ENCODE measurements around the gene PDE12. TPM values are rescaled to one million over a fixed set of nuclear protein-coding genes. Genes with fewer than 3 reads are reported as not detected.
A peak's percentile ranks its signal among the peaks of the same experiment; 100 is the strongest.

The PDE12 gene
- total and polyA plus RNA-seq, 2 of the 13 experiments (the other 11 are each of a cell fraction or from before 2014, with no cell fraction given): 9.0 to 17.8 TPM

- TF ChIP-seq ARID4A (CRISPR knock-in tag; IDR thresholded peaks at IDR 0.05; ENCODE audit: borderline replicate concordance) (peak; percentile 92), IKZF5 (CRISPR knock-in tag; IDR thresholded peaks at IDR 0.05) (peak; percentile 68), SIX4 (CRISPR knock-in tag; IDR thresholded peaks at IDR 0.05) (peak; percentile 50), BORCS8-MEF2B (CRISPR knock-in tag; IDR thresholded peaks at IDR 0.05) (peak; percentile 35; the same call in 1 of the 2 replicates), POLR2AphosphoS5 (IDR thresholded peaks at IDR 0.05; ENCODE audit: low read depth, low read length) (peak; percentile 88), JUND (CRISPR knock-in tag; IDR thresholded peaks at IDR 0.05) (peak; percentile 41; the same call in 1 of the 2 replicates), ARID2 (CRISPR knock-in tag; IDR thresholded peaks at IDR 0.05; ENCODE audit: borderline replicate concordance) (no peak; the same call in 1 of the 2 replicates), ZNF746 (CRISPR knock-in tag; IDR thresholded peaks at IDR 0.05) (no peak; the same call in 1 of the 2 replicates), ELF3 (CRISPR knock-in tag; IDR thresholded peaks at IDR 0.05) (peak; percentile 81), SP1 (IDR thresholded peaks at IDR 0.05) (no peak), SP1 (CRISPR knock-in tag; IDR thresholded peaks at IDR 0.05) (peak; percentile 52), HNF1B (CRISPR knock-in tag; IDR thresholded peaks at IDR 0.05) (peak; percentile 80), RERE (CRISPR knock-in tag; IDR thresholded peaks at IDR 0.05; ENCODE audit: low read depth) (0 out of 2 replicates have a peak, but pooled peaks have one; percentile 21), ZFX (CRISPR knock-in tag; IDR thresholded peaks at IDR 0.05; ENCODE audit: low read depth) (peak; percentile 77), IRF9 (CRISPR knock-in tag; IDR thresholded peaks at IDR 0.05; ENCODE audit: borderline replicate concordance) (0 out of 2 replicates have a peak, but pooled peaks have one; percentile 53)
Measured at GRCh38 chr3:57597127-57597923, 41.3 kb downstream of the PDE12 start, which contains the start of gene ARF4 (continued).

Measured in HepG2 (cell line).